ENCODE results near the gene KBTBD2. TPM values are rescaled to one million over a fixed set of nuclear protein-coding genes. Genes with fewer than 3 reads are reported as not detected.

KBTBD2 gene
- total RNA-seq (2013): 49.4 TPM
- polyA plus RNA-seq (10 to 100 TPM; 23.7 to 48.4 (median 33.9) TPM), polyA minus RNA-seq (28.3 and 32.7 TPM in 2 replicates), total RNA-seq (97.1 to 271 (median 167) reads per million in 11 experiments)

GRCh38 chr7:32891043-32891799 is at the start of gene KBTBD2:
TSS of gene KBTBD2 (minus strand) at chr7:32891760. CDS start at chr7:32879604, 12,156 bp downstream.
- Mint-ChIP-seq H3K4me3 (peak within 1 kb of the TSS; percentile 96 to 99), H3K36me3 (peaks cover 10 to 13% of the 10 kb centered on the region in 2 donors), H3K27me3 (ENCODE audit: low read depth in 3 of 3) (peaks cover 0 to 5% (median 0%) of the 10 kb centered on the region in 3 donors), H3K4me1 (peaks cover 44% of the 10 kb centered on the region), H3K9me3 (peaks cover 0 to 2% (median 0%) of the 10 kb centered on the region in 7 donors), H3K27ac (peak within 1 kb of the TSS; percentile 99)
- under 1% methylated on average over 90 of the region's 104 CpGs for WGBS (ENCODE audit: insufficient coverage)
- H3K9ac ChIP-seq (ENCODE audit: insufficient read depth, low read length, poor library complexity, severe bottlenecking): peak within 1 kb of the TSS; percentile 94
- DNase-seq: peak; percentile 33 to 79 (median 74)
- H3K4me3 ChIP-seq (replicated peaks in 1 of 3; ENCODE audit: low read depth in 2 of 3, low read length in 3 of 3): peak within 1 kb of the TSS; percentile 80 to 98 (median 91)
- H3K9me3 ChIP-seq (replicated peaks in 1 of 2; ENCODE audit: control insufficient read depth in 1 of 2, insufficient read depth in 1 of 2, low read length in 2 of 2): no peaks in the 10 kb centered on the region
- peaks cover 41% of the 10 kb centered on the region for H4K20me1 ChIP-seq (ENCODE audit: insufficient read depth, low read length)
- peak within 1 kb of the TSS; percentile 98 for H3K27ac ChIP-seq (ENCODE audit: low read depth in 1 of 2, low read length in 2 of 2)
- peak within 1 kb of the TSS; percentile 82 for H3K4me2 ChIP-seq (replicated peaks; ENCODE audit: extremely low read depth, low read length, poor library complexity, severe bottlenecking)
- H3K36me3 ChIP-seq (replicated peaks in 1 of 2; ENCODE audit: control insufficient read depth in 1 of 2, insufficient read depth in 2 of 2, low read length in 2 of 2): peaks cover 0 to 6% of the 10 kb centered on the region in 2 donors
- intact Hi-C loops (cut with micrococcal nuclease): loop anchor here (5.0 to 10.0 kb wide), 4 partner anchors 171 to 399 kb away; partner anchors contain the start of genes LSM5 (in 2 of the 2), NT5C3A (in 2 of the 2), AVL9 (in 1 of the 2) and BBS9 (in 1 of the 2)
- no peak for TF ChIP-seq CTCF (IDR thresholded peaks at IDR 0.05)
- peaks cover 21 to 38% of the 10 kb centered on the region in 2 donors for H3K4me1 ChIP-seq (ENCODE audit: control insufficient read depth in 1 of 2, insufficient read depth in 2 of 2, low read length in 2 of 2)
- peak within 1 kb of the TSS; percentile 91 for H2AFZ ChIP-seq (ENCODE audit: insufficient read depth, low read depth, low read length, poor library complexity, severe bottlenecking)
- H3K79me2 ChIP-seq (ENCODE audit: insufficient read depth, low read length): peaks cover 48% of the 10 kb centered on the region
- no peaks in the 10 kb centered on the region for H3K27me3 ChIP-seq (ENCODE audit: control insufficient read depth in 2 of 2, insufficient read depth in 2 of 2, low read length in 2 of 2)

GRCh38 chr7:32941181-32941580 is 49.6 kb upstream of the KBTBD2 start:
- H3K27ac Mint-ChIP-seq: no peak overlapping the region

More at GRCh38 chr7:32941181-32941580, 49.6 kb upstream of the KBTBD2 start:
- H3K4me1 Mint-ChIP-seq: peaks cover 23% of the 10 kb centered on the region
- H3K9ac ChIP-seq (ENCODE audit: insufficient read depth, low read length, poor library complexity, severe bottlenecking): no peak overlapping the region
- peaks cover 0 to 15% (median 10%) of the 10 kb centered on the region in 7 donors for H3K9me3 Mint-ChIP-seq
- intact Hi-C loops (cut with micrococcal nuclease): loop anchor here in 1 of 2 donors (5.0 to 10.0 kb wide), 2 partner anchors 56 to 94 kb away; no protein-coding TSS in a partner anchor
- no peak for TF ChIP-seq CTCF (IDR thresholded peaks at IDR 0.05)
- H3K27ac ChIP-seq (ENCODE audit: low read depth in 1 of 2, low read length in 2 of 2): no peak overlapping the region
- peak overlapping the region in 1 of 3 experiments; percentile 86 for H3K4me3 ChIP-seq (replicated peaks in 1 of 3; ENCODE audit: low read depth in 2 of 3, low read length in 3 of 3)
- H3K36me3 ChIP-seq (replicated peaks in 1 of 2; ENCODE audit: control insufficient read depth in 1 of 2, insufficient read depth in 2 of 2, low read length in 2 of 2): no peaks in the 10 kb centered on the region
- no peak overlapping the region for H2AFZ ChIP-seq (ENCODE audit: insufficient read depth, low read depth, low read length, poor library complexity, severe bottlenecking)
- H3K36me3 Mint-ChIP-seq: peaks cover 0 to 5% of the 10 kb centered on the region in 2 donors
- no peaks in the 10 kb centered on the region for H3K27me3 ChIP-seq (ENCODE audit: control insufficient read depth in 2 of 2, insufficient read depth in 2 of 2, low read length in 2 of 2)
- WGBS (ENCODE audit: insufficient coverage): 78% methylated on average over 2 of the region's 5 CpGs
- peaks cover 4% of the 10 kb centered on the region for H3K79me2 ChIP-seq (ENCODE audit: insufficient read depth, low read length)
- no peaks in the 10 kb centered on the region for H4K20me1 ChIP-seq (ENCODE audit: insufficient read depth, low read length)
- peak overlapping the region in 1 of 2 donors; percentile 97 for H3K4me3 Mint-ChIP-seq
- H3K9me3 ChIP-seq (replicated peaks in 1 of 2; ENCODE audit: control insufficient read depth in 1 of 2, insufficient read depth in 1 of 2, low read length in 2 of 2): no peaks in the 10 kb centered on the region
- peaks cover 11 to 24% of the 10 kb centered on the region in 2 donors for H3K4me1 ChIP-seq (ENCODE audit: control insufficient read depth in 1 of 2, insufficient read depth in 2 of 2, low read length in 2 of 2)
- DNase-seq: no peak
- peak overlapping the region; percentile 93 for H3K4me2 ChIP-seq (replicated peaks; ENCODE audit: extremely low read depth, low read length, poor library complexity, severe bottlenecking)
- peaks cover 0 to 4% (median 1%) of the 10 kb centered on the region in 3 donors for H3K27me3 Mint-ChIP-seq (ENCODE audit: low read depth in 3 of 3)
